ENCODE results near the gene SNTN. TPM values are rescaled to one million over a fixed set of nuclear protein-coding genes. Genes with fewer than 3 reads are reported as not detected.
"Not testable (repeated sequence)": the region's sequence is repeated elsewhere in the genome, so short reads cannot be mapped to it uniquely, and the experiment has no call there.

SNTN gene
- not detected for total RNA-seq
- long read RNA-seq = 0 reads

- DNase-seq (ENCODE audit: low spot score) = no peak
These were observed at the start of gene SNTN for GRCh38 chr3:63652066-63652725. TSS of gene SNTN (plus strand) at chr3:63652675. CDS start at chr3:63652688, 13 bp downstream.

DNA sequence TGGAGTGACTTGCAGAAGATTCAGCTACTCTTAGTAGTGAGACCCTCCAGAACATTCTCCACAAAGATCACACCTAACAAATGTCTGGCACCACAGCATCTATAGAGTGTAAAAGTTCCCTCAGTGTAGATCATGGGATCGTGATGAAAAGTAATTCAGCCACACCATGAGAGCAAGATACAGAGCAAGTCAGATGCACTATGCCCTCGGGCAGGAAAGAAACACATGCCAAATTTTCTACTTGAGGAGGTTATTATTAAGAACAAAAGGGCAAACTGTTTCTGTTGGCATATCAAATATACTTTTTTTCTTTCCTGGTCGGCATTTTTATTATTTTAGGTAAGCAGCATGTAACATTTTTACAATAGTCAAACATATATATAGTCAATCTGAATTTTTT lies 44.8 kb upstream of the SNTN start:
- no peak for DNase-seq (ENCODE audit: low spot score)

- no peak for DNase-seq (ENCODE audit: low spot score)
These were observed 43.1 kb upstream of the SNTN start for GRCh38 chr3:63609408-63609807.

DNA sequence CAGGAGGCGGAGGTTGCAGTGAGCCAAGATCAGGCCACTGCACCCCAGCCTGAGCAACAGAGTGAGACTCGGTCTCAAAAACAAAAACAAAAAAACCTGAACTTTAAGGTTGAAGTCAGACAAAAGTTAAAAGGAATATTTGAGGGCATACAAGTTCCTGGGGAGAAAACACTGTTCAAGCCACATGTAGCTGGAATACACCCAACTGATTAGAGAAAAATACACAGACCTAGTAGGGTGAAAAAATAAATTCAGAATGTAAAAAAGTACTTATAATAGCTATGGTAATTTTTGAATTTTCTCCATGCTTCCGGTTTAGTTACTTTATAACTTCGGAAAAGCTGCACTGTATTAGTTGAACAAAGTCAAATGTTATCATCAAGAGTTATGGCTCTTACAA lies 42.6 kb upstream of the SNTN start:
- DNase-seq (ENCODE audit: low spot score) = no peak

DNA sequence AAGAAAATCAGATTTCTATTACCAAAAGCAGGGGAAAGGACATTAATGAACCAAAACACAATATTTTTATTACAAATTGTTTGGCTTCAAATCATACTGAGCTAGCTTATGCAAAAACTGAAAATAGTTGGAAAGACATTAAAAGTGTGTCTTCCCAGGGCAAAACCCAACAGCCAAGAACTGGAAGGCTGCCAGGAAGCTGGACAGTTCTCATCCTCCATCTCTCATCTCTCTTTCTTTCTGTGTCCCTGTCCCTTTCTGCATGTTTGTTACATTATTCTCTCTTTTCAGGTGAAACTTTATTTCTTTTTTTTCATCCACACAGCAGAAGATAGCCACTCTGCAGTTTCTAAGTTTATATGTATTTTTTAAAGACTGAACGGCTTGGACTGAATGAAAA lies 41.1 kb upstream of the SNTN start:
- DNase-seq (ENCODE audit: low spot score) = no peak

DNA sequence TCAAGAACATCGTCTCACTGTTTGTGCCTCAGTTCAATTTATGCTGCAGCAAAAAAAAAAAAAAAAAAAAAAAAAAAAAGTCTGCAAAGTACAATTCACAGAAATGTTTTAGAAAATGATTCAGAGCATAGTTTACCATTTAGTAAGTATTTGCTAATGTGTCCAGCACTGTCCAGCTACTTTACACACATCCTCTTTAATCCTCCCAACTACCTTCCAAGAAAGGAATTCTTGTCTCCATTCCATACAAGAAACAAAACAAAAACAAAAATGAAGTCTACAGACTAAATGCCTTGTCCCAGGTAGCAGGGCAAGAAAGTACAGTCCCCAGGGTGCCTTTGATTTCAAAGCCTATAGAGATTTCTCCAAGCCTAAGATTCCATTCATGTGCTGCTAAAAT lies 38.9 kb upstream of the SNTN start:
- DNase-seq (ENCODE audit: low spot score) = no peak

DNA sequence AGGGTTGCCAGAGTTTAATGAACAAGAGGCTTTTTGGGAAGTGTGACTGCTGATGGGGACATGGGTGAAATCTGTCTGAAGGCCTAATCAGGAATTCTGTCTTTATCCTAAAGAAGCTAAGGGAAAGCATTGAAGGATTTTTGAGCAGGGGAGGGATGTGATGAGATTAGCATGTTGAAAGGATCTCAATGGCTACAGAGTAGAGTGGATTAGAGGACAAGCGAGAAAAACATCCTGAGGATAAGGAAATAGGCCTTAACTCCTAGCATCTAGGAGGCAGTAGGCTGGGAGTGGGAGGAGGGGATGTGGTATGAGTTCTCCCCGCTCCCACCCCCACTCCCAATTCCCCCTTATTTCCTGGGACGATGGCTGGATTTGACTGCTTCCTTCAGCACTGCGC lies 35.1 kb upstream of the SNTN start:
- no peak for DNase-seq (ENCODE audit: low spot score)

- DNase-seq (ENCODE audit: low spot score) = no peak
These were observed 27.4 kb upstream of the SNTN start for GRCh38 chr3:63624941-63625560.

DNA sequence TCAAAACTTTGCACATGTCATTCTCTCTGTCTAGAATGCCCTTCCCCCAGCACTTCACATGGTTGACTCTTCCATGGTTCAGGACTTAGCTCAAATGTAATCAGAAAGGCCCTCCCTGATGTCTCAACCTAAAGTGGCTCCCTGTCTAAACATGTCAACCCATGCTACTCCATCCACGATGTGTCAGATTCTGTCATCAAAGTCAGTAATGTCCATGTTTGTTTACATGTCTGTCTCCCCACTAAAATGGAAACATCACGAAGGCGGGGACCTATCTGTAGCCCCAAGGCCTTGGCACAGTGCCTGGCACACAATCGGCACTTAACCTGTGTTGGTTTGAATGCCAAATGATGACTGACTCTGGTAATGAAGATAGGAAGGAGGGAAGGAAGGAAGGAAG lies 20.8 kb upstream of the SNTN start:
- no peak for DNase-seq (ENCODE audit: low spot score)

GRCh38 chr3:63635186-63635585 lies 17.3 kb upstream of the SNTN start:
- DNase-seq (ENCODE audit: low spot score) = no peak

DNA sequence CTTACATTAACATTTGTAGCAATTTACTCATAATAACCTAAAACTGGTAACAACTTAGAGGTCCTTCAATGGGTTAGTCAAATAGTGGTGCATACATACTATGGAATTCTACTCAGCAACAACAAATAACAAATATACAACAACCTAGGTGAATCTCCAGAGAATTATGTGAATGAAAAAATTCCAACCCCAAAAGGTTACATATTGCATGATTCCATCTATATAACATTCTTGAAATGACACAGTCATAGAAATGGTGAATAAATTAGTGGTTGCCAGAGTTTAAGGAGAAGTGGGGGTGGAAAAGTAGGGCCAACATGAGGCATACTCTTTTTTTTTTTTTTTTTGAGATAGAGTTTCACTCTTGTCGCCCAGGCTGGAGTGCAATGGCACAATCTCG lies 12.7 kb upstream of the SNTN start:
- no peak for DNase-seq (ENCODE audit: low spot score)

- DNase-seq (ENCODE audit: low spot score) = no peak
These were observed 10.0 kb upstream of the SNTN start for GRCh38 chr3:63642488-63642887.

DNA sequence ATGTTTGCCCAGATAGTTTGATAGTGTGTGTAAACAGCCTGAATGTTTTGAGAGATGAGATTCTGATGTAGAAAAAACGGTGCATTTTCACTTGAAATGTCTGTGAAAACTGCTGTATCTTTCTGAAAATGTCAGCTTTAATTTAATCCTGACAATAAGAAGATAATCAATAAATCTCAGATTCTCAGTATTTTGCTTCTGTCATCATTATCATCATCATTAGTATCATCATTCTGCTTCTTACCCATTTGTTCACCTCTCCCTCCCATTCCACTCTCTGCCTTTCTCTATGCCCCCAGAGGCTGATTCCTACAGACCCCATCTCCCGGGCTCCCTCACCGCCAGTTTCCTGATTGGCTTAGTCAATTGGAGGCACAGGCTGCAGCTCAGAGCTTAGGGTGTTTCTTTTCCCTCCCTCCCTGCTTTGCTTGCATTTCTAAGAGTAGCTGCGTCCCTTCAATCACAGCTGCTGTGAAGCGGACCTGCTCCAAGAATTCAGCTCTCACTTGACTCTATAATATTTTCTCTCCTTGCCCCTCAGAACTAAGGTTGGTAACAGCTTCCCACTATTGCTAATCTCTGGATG lies 8.2 kb upstream of the SNTN start:
- no peak for DNase-seq (ENCODE audit: low spot score)

- not testable (repeated sequence) for DNase-seq (ENCODE audit: low spot score)
These were observed 7.3 kb upstream of the SNTN start for GRCh38 chr3:63644928-63645781.

DNA sequence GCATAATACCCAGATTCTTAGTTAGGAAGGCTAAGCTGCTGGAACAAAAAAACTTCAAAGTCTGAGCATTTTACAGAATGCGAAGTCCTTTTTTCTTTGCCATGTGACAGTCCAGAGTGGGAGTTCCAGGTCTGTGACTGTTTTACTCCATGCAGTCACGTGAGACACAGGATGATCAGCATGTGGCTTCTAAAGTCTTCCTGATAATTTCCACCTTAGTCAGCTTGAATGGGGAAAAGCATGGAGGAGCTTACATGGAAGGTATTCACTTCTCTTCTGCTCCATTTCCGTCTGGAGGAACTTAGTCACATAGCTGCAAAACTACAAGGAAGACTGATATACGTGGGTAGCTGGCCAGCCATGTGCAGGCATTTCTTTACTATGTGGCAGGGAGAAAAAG lies 1.7 kb downstream of the SNTN start:
- no peak for DNase-seq (ENCODE audit: low spot score)

GRCh38 chr3:63654931-63655330 lies 2.5 kb downstream of the SNTN start:
- no peak for DNase-seq (ENCODE audit: low spot score)

GRCh38 chr3:63655519-63655918 lies 3.0 kb downstream of the SNTN start:
- no peak for DNase-seq (ENCODE audit: low spot score)

GRCh38 chr3:63656786-63657185 lies 4.3 kb downstream of the SNTN start:
- no peak for DNase-seq (ENCODE audit: low spot score)

DNA sequence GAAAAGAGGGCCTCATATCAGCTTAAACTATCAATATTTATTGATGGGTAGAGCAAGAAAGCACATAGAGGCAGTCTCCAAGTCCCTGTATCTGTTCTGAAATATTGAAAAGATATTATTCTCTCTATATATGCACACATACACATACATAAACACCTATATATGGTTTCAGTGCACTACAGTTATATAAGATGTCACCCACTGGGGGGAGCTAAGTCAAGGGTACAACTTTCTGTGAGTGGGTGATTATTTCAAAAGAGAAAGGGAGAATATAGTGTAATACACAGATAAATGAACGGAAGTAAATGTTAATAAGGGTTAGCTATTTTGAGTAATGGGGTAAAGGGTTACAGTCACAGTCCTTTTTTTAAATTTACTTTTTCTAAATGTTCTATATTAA lies 8.8 kb downstream of the SNTN start:
- DNase-seq (ENCODE audit: low spot score) = no peak

GRCh38 chr3:63662011-63662410 lies 9.5 kb downstream of the SNTN start:
- no peak for DNase-seq (ENCODE audit: low spot score)

GRCh38 chr3:63662500-63662899 lies 10.0 kb downstream of the SNTN start:
- DNase-seq (ENCODE audit: low spot score) = no peak

GRCh38 chr3:63670544-63670943 lies 18.1 kb downstream of the SNTN start:
- DNase-seq (ENCODE audit: low spot score) = no peak
